Fibroblast of the aortic adventitia (primary cell): ENCODE data around the gene PLAGL2. TPM values are rescaled to one million over a fixed set of nuclear protein-coding genes. Genes with fewer than 3 reads are reported as not detected.

ENCODE experiments used
- DNase-seq: peaks from one replicate; pipeline ENCODE4 v3.0.0-alpha.2; 2010; ENCODE audit warnings: low read depth
- H3K4me3 ChIP-seq: 2 replicates; pipeline ENCODE4 v1.5.1; 2011; ENCODE audit warnings: low read depth, mild to moderate bottlenecking, control low read depth, low read length, moderate library complexity
- CTCF ChIP-seq: IDR thresholded peaks from 2 replicates; pipeline ENCODE4 v1.5.1; 2011; ENCODE audit warnings: mild to moderate bottlenecking, low read length, control low read depth, inconsistent platforms; ENCODE audit not compliant: insufficient read depth
- total RNA-seq: library from RNA; depleted of rRNA; stranded (reverse); fragments of >200 nt; gene quantifications from 2 replicates; pipeline ENCODE4 v1.2.3, GENCODE V29; 2012; ENCODE audit warnings: low replicate concordance

The PLAGL2 gene
- total RNA-seq, 1 donor: 4.2 TPM

- TF ChIP-seq CTCF: no peak
- no peak for DNase-seq
- no peak overlapping the region for H3K4me3 ChIP-seq
Observed at GRCh38 chr20:32150291-32150848, 57.2 kb downstream of the PLAGL2 start.

DNA sequence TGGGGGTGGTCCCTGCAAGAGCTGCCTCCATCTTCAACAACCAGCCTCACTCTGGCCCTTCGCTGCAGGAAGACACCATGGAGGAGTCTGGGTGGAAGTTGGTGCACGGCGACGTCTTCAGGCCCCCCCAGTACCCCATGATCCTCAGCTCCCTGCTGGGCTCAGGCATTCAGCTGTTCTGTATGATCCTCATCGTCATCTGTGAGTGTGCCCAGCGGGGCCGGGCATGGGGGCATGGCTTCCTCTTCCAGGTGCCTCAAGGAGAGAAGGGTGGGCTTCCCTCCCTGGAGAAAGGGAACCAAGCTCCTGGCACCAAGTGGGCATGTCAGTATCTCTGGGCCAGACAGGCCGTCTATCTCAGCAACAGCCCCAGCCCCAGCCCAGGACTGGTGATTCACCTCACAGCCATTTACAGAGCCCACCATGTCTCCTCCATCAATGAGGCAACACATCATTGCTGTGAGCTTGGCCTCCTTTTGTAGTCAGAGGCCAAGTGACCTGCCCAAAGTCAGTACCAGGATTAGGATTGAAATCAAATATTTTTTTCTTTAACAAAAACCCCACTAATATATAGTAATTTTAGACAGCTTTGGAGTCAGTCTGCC, 57.9 kb downstream of the PLAGL2 start:
- no peak for TF ChIP-seq CTCF
- DNase-seq: no peak
- H3K4me3 ChIP-seq: no peak overlapping the region

GRCh38 chr20:32144898-32145662, 62.5 kb downstream of the PLAGL2 start:
- TF ChIP-seq CTCF: no peak
- H3K4me3 ChIP-seq: no peak overlapping the region
- no peak for DNase-seq

DNA sequence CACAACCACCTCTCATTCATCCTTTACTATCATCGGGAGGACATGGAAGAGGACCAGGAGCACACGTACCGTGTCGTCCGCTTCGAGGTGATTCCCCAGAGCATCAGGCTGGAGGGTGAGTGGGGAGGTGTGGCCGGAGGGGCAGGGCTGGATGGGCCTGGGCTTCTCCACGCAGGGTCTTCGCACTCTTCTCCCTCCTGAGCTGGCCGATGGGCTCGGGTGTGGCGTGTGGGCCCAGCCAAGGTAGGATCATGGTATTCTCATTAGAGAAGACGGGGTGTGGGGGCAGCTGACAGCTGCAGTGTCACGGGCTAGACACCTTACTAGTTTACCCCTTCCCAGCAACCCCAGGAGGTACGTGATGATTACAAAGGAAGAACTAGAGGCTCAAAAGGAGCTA, 64.6 kb downstream of the PLAGL2 start:
- DNase-seq: no peak
- H3K4me3 ChIP-seq: no peak overlapping the region
- no peak for TF ChIP-seq CTCF

Other genes with a start within 250 kb of the PLAGL2 start
- gene XKR7, start 239.6 kb downstream of the PLAGL2 start, total RNA-seq: not detected in 2 replicates
- gene CCM2L, start 197.3 kb downstream of the PLAGL2 start, total RNA-seq: not detected in 2 replicates
- not detected in 2 replicates for gene HCK, start 155.5 kb downstream of the PLAGL2 start, total RNA-seq
- 20.0 and 41.1 TPM in 2 replicates for gene TM9SF4, start 98.0 kb downstream of the PLAGL2 start, total RNA-seq
- 15.2 and 47.8 TPM in 2 replicates for gene POFUT1, start 137 bp upstream of the PLAGL2 start, total RNA-seq
- gene KIF3B, start 69.9 kb upstream of the PLAGL2 start, total RNA-seq: 33.1 and 36.8 TPM in 2 replicates
- gene ASXL1, start 150.6 kb upstream of the PLAGL2 start, total RNA-seq: 57.4 and 85.9 TPM in 2 replicates